GM19239 (cell line): Measurements from ENCODE around the gene SYCE3.

Experiments used
- DNase-seq: peaks from one replicate; pipeline ENCODE4 v3.0.0; 2011; ENCODE audit warnings: low spot score; ENCODE audit not compliant: insufficient read length
- FAIRE-seq: peaks from 2 replicates; lab custom pipeline; 2011; peaks lifted over from hg19 to GRCh38; lab: Jason Lieb, UNC

SYCE3 gene

DNA sequence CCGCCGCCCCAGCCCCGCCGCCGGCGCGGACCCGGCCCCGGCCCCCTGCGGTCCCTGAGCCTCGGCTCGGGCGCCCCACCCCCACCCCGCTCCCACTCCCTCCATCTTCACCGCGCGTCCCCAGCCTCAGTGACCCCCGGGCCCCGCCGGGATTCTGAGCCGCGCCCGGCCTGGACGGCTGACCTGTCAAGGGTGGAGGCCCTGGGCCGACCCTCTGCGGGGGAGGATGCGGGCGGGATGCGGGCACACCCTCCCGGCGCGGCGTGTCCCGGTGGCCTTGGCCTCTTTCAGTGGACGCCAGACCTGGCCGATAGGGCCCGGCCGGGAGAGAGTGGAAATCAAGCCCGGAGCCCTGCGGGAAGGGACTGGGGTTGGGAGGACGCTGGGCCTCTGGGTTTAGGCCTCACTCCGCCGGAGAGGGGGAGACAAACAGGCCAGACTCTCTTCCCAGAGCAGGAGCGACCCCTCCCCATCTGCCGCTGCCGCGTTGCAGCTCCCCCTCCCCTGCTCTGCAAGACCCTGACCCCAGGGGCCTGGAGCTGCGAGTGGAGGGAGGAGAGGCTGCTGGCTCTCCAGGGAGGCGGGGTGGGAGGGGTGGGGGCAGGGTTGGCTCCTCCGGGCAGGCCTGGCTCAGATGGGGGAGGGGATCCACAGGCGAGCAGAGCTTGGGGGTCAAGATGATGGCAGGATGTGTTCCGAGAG is 38.4 kb upstream of the SYCE3 start:
- FAIRE-seq (no peak), DNase-seq (peak; percentile 27)

DNA sequence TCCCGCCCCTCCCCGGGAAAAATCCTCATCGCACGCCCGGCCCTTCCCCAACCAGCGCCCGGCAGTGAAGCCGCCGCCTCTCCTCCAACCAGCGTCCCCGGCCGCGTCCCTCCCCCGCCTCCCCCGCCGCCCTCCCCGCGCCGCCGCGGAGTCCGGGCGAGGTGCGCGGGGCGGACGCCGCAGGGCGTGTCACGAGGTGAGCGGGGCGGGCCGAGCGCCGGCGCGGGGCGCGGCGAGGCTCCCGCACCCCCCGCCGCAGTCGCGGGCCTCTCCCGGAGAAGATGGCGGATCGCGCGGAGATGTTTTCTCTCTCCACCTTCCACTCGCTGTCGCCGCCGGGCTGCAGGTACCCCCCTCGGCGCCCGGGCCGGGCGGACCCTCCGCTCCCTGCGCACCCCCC is 37.8 kb upstream of the SYCE3 start, which contains the start of gene MAPK8IP2:
MAPK8IP2 (plus strand) TSS at position 256 of the 400 bp plus-strand sequence; CDS start at position 282, 26 bp downstream.
- DNase-seq (peak; percentile 57), FAIRE-seq (no peak)

DNA sequence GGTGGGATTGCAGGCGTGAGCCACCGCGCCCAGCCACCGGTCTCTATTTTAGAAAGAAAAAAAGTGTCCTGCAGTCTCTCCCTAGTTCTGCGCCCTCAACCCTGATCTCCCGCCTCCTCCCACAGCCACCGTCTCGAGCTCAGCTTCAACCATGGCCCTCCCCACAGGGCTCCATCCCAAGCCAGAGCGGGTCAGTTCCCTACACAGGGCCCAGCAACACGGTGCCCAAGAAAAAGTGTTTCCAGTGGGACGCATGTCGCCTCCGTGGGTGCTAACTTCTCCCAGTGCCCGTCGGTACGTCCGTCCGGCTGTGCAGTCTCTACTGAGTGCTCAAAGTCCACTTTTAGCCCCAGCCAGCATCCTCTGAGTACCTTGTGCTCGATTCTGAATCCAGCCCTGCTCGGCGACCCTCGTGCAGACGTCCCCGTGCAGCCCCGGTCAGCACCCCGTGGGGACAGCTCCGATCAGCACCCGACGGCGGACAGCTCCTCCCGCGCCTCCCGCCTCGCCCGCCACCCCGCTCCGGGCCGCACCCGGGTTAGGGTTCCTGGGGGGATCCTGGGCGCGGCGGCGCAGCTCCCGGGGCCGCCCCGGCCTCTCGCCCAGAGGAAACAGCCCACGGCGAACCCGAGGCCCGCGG is 37.2 kb upstream of the SYCE3 start:
- no peak for FAIRE-seq
- DNase-seq, result peak; percentile 90

DNA sequence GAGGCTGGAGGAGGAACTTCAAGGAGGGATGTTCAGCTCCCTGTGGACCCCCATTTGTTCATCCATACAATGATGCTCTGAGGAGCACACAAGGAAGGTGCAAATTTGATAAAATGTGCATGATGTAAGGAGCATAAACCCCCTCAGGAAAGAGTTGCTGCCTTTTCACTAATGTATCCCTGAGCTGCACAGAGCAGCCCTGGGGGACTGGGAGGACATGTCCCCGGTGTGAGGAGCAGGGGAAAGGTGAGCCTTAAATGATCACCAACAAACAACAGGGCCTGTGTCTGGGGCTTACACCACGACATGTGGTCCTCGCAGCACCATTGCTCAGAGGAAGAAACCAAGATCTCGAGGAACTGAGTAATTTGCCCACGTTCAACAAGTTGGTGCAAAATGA is 34.4 kb upstream of the SYCE3 start:
- FAIRE-seq (no peak), DNase-seq (no peak)

DNA sequence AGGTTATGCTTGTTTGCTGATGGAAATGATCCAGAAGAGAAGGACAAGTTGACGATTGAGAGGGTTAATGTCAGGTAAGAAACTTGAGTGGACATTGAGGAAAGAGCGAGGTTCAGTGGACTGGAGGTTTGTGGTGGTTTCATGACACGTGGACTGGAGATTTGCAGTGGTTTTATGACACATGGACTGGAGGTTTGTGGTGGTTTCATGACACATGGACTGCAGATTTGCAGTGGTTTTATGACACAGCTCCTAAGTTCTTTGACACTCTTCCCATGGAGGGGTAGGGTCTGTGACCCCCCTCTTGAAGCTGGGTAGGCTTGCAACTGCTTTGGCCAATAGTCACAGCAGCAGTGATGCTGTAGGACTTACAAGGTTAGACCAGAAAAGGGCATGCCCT is 32.5 kb upstream of the SYCE3 start:
- DNase-seq (no peak), FAIRE-seq (no peak)

DNA sequence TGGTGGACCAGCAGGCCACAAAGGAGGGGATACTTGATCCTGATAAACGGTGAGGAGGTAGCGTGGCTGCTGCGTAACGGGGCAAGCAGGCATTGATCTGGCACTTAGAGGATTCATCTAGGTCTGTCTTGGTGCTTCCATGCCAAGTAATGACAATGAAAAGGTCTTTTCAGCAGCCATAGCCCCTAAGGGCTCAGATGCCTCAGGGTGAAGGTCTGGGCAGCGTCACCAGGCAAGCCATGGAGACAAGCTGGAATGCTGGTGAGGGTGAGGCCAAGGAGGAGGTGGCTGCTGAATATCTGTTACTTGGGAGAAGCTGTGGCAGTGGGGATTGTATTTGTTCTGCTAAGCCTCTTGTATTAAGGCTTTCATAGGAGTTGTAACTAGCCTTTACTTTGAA is 24.7 kb upstream of the SYCE3 start:
- FAIRE-seq, result no peak
- DNase-seq, result no peak

DNA sequence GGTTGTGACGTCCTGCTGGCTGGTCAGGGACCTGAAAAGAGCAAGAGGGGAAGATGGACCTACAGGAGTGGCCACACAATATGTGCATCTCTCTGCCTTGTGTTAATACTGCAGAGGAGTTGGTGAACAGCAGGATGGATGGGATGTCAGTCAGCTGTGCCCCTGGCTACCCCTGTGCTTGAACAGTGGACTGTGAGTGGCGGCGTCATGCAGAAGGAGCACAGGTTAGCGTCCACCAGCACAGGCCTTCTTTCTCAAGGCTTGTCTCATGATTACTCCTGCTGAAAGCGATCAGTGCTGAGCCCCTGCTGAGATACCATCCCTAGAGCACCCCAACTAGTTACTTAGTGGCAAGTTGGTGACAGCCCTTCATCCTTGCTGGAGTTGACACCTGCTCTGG is 23.7 kb upstream of the SYCE3 start:
- FAIRE-seq, result no peak
- no peak for DNase-seq

DNA sequence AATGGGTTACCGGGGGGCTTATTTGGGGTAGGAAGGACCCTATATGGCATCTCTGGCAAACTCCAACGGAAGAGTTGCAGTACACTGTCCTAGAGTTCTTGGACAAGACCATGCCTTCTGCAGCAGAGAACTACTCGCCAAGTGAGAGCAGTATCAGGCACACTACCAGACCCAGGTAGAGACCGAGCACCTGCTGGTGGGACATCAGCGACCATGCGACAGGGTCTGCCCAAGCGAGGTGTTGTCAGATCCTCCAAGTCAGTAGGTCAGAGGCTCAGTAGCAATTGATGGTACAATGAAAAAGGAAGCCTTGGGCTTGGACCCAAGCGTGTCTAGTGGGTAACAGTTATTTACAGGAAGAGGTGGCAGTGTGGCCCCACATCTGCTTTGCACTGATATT is 23.1 kb upstream of the SYCE3 start:
- DNase-seq (no peak), FAIRE-seq (no peak)

DNA sequence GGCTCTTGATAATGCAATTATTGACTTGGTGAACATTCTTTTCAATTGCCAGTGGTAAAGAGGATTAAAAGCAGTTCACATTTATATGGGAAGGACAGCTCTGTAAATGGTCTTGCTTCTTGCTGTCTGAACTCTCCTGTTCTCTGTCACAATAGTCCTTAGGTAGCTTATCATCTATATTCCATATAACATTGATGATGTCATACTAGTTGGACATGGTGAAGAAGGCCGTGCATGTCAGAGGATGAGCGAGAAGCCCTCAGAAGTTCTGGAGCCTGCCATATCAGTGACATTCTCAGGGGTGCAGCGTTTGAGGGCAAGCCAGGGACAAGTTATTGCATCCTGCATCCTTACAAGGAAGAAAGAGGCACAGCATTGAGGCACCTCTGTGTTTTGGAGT is 22.5 kb upstream of the SYCE3 start:
- DNase-seq, result no peak
- no peak for FAIRE-seq

DNA sequence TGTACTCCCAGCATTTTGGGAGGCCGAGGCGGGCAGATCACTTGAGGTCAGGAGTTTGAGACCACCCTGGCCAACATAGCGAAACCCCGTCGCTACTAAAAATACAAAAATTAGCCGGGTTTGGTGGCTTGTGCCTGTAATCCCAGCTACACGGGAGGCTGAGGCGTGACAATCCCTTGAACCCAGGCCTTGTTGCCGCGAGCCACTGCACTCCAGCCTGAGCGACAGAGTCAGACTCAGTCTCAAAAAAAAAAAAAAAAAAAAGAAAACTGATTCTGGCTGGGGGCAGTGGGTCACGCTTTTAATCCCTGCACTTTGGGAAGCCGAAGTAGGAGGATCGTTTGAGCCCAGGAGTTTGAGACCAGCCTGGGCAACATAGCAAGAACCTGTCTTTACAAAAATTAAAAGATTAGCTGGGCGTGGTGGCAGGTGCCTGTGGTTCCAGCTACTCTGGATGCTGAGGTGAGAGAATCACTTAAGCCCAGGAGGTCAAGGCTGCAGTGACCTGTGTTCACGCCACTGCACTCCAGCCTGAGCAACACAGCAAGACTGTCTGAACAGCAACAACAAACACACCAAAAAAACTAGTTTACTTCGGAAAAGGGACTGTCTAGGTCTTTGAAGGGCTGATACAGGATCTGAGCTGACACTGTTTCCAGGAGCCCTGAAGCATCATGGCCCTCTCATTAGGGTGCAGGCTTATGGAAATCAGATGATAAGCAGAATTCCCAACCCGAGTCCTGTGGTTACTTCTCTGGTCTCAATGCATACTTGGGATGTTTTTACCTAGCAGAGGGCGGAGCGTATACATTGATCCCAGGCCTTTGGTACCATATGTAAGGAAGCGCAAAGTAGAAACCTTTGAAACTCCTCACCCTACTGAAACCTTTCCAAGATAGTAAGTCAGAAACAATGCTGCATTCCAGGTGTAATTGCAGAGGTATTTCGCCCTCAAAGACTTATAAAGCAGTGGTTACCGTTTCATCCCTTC is 21.7 kb upstream of the SYCE3 start:
- FAIRE-seq (no peak), DNase-seq (no peak)

DNA sequence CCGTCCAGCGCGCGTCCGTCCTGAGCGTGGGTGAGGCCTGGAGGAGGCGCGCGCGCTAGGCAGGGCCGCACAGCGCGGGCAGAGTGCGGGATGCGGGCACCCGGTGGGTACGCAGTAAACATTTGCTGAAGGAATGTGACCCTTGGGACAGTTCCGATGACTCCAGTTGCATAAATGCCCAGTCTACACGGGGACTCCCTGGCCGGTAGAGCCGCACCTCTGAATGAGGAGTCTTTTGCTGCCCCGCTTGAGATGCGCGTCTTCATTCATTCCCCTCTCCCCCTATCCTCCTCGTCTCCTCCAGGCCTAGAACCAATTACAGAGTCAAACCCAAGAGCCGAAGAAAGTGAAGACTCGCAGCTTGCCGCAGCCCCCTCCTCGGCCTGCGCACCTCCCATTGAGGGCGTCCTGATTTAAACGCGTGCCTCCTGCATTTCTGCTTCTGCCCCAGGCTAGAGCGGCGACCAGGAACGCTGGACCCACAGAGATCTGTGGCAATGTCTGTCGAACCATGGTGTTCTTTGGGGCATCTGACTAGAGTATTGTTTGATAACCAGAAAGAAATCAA is 20.7 kb upstream of the SYCE3 start:
- DNase-seq (no peak), FAIRE-seq (peak; percentile 65)

DNA sequence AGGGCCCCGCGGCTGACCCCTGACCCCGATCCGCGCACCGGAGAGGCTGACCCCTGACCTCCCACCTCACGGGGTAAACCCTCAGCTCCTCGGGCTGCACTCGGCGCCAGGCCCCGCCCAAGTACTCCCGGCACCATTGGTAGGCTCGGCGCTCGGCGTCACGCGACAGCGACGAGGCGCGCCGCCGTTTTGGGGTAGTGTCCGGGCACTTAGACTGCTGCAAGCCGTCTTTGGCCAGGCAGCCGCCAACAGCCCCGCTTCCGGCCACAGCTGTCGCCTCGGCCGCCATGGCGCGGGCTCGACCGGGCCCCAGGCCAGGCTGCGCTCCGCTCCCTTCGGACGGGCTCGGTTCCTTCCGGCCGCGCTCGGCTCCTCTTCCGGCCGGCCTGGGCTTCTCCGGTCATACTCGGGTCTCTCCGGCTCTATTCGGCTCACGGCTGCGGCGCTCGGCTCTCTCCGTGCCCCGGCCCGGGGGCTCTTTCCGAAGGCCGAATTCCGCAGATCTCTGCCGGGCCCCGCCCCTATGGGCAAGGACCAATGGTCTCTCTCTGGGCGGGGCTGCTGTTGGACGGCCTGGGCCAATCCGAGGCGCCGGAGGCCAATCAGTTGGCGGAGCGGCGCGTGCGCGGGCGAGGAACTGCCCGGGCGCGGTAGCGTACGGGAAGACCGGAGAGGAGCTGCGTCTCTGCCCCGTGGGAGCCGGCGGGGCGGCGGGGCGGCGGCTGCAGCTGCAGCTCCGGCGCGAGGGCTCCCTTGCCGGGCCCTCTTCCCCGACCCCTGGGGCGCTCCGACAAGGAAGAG is 20.0 kb upstream of the SYCE3 start, which contains the start of gene CHKB:
CHKB (minus strand) TSS at position 357 of the 801 bp plus-strand sequence; CDS start at position 289, 68 bp downstream.
- DNase-seq, result peak; percentile 99
- FAIRE-seq, result peak; percentile 98

DNA sequence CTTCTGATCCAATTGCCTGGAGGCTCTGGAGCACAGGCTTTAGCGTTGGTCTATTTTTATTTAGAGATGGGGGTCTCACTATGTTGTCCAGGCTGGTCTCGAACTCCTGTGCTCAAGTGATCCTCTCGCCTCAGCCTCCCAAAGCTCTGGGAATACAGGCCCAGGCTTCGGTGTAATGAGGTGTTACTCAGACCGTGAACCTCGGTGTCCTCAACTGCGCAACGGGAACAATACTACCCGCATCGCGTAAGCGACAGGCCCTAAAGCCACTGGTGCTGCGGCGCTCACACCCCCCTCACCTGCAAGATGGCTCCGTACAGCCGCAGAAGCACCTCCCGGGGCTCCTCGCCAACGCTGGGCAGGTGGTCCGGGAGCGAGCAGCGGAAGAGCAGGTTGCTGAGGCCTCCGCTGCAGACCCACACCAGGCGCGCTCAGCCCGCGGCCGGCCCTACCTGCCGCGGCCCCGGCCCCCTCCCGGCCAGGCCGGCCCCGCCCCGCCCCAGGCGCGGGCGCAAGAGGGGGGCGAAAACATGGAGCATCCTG is 19.3 kb upstream of the SYCE3 start:
- DNase-seq, result no peak
- FAIRE-seq, result peak; percentile 35

DNA sequence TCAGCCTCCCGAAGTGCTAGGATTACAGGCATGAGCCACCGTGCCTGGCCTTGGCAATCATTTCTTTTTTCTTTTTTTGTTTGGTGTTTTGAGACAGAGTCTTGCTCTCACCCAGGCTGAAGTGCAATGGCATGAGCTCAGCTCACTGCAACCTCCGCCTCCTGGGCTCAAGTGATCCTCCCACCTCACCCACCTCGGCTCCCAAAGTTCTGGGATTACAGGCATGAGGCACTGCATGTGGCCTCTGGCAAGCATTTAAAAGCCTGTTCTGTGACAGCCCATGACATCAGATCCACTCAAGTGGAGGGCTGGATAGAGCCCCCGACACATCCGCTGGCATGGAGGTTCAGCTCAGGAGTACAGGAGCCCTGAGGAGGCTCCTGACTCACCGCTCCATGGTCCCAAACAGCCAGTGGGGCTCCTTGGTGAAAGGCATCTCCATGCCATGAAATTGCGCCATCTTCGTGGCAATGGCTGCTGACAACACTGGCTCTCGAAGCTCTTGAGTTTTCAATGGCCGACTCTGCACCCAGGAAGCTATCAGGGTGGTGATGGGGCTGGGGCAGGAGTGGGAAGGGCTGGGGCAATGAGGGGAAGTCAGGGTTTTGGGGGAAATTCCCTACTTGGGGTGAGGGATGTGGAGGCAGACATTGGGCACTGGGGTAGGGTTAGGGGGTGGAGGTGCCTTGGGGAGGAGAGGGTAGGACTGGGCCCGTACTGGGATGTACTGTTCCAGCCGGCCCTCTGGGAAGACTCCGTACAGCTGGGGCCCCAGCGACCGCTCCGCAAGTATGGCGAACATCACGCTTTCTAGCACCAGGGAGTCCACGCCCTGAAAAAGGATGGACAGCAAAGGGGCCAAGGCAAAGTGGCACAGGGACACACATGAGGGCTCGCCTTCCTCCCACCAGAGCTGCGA is 18.6 kb upstream of the SYCE3 start:
- DNase-seq (no peak), FAIRE-seq (peak; percentile 62)

DNA sequence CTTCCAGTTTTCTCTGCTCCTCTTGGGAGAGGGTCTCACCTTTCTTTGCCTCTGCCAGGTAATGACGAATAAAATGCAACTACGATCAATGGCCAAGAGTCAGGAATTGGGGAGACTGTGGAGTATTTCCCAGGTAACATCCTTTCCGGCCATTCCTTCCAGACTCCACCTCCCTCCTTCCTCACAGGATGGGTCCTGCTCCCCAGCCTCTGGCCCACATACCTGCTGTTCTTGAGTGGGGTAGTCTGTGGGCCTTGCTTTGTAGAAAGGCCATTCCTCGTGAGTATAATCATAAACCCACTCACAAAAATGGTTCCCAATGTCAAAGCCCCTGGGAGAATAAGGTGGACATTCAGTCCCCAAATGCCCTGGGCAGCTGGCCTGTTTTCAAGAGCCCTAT is 17.0 kb upstream of the SYCE3 start:
- DNase-seq (no peak), FAIRE-seq (no peak)

DNA sequence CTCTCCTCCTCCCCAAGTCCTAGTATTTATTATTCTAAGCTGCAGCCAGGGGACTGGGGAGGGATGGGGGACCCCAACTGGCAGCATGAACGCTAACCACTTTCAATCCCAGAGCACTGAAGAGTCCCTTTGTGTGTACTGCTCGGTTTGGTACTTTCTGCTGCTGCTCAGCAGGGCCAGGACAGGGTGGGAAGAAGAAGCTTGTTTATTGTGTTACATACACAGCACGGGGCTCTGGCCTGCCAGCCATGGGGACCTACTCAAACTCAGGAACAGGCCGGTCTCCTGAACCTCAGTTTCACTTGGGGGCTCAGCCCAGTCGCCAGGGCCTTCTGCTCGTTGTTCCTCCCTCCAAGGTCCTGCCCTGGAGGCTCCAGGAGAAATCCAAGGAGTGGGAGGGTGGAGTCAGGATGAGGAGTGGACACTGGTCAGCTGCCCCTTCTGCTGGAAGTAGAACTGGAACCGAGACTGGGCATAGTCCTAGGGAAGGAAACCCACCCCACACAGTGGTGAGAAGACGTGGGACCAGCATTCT is 16.1 kb upstream of the SYCE3 start:
- FAIRE-seq, result no peak
- no peak for DNase-seq

DNA sequence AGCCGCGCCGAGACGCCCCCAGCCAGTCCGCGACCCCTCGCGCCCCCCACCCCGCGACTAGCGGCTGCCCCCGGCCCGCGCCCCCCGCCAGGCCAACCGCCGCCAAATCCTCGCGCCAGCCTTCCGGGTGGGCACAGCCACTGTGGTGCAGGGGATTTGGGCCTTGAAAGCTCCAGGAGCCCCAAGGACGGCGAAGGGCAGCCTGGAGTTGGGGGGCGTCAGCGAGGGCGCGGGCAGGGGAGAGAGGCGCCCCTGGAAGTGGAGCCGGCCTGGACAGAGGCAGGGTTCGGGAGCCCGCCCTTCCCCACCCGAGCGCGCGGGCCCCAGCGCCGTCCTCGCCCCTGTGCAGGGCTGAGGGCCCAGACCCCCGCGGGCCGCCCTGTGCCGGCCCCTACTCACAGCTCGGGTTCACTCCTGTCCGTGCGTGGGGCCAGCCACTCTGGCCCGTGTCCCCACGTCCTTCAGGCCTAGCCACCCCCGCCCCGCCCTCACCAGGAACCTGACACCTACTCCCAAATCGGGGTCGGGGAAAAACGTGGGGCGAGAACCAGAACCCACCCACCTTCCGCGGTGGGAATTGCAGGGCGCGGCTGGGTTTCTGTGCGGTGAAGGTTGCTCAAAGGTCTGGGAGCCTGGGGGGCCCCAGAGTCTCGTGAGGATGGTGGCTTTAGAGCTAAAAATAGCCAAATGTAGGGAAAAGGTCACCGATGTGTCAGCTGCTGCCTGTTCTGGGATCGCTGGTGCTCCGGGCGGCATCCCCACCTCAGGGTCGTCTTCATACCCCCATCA is 15.5 kb upstream of the SYCE3 start, which contains the start of gene CPT1B:
CPT1B (minus strand) TSS at position 441 of the 789 bp plus-strand sequence. CDS start 512 bp downstream, outside the sequence.
- FAIRE-seq, result no peak
- DNase-seq, result no peak
